NOMO-1 treated with DMSO at 0.1 percent for 48 hours (cell line): Measurements from ENCODE around the gene IPO9.

Source experiments
- DNase-seq: peaks from one replicate; lab custom pipeline; 2025; ENCODE audit not compliant: unreplicated experiment; lab: John Stamatoyannopoulos, UW

The IPO9 gene

GRCh38 chr1:201902198-201902597 lies 73.2 kb downstream of the IPO9 start:
- DNase-seq, result no peak

GRCh38 chr1:201903135-201903534 lies 74.2 kb downstream of the IPO9 start:
- DNase-seq, result no peak

DNA sequence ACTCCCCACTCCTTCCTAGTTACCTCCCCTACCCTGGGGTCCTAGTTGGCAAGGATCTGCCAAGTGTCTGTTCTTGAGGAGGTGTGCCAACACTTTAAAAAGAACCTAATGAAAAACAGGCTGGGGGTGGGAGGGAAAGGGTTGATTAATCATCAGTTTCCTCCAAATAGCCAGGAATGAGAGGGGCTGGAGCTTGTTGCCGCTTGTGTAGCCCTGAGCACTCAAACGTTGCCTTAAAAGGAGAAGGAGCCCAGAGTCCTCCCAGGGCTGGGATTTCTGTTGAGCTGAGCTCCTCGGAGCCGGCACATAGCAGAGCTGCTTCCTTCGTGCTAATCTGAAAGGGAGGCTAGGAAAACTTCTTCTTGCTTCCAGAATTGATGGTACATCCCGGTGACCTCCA lies 75.6 kb downstream of the IPO9 start:
- no peak for DNase-seq

DNA sequence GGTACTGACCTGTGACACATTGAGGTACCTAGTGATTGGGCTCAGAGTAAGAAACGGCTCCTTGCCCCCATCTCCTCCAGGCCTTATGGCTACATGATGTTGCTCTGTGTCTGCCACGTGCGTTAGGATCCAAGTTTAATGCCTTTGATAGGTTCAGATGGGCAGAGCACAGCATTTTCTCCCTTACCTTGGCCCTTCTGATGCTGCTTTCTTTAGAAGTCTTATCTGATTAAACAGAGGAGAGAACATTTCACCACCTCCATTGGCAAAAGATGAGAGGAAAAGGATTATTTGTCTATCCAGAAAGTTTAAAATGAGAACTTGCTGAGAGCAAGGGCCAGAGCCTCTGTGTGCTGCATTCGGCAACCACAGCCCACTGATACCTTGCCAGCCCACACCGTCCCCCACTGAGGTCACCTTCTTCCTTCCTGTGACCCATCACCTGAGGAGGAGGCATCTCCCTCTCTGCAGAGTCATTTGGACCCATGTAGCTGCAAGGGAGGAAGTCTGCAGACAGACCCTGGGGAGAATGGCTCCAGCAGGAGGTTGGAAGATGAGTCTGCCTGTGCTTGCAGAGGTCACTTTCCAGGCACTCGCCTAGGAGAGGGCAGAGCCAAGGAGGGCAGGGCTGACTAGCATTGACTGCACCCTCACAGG lies 76.4 kb downstream of the IPO9 start:
- no peak for DNase-seq

GRCh38 chr1:201906336-201906735 lies 77.4 kb downstream of the IPO9 start:
- no peak for DNase-seq

- DNase-seq, result no peak
Measured at GRCh38 chr1:201907621-201908020, 78.7 kb downstream of the IPO9 start.

GRCh38 chr1:201911826-201912571 lies 83.0 kb downstream of the IPO9 start:
- DNase-seq, result no peak

- no peak for DNase-seq
Measured at GRCh38 chr1:201912832-201913231, 83.9 kb downstream of the IPO9 start.

DNA sequence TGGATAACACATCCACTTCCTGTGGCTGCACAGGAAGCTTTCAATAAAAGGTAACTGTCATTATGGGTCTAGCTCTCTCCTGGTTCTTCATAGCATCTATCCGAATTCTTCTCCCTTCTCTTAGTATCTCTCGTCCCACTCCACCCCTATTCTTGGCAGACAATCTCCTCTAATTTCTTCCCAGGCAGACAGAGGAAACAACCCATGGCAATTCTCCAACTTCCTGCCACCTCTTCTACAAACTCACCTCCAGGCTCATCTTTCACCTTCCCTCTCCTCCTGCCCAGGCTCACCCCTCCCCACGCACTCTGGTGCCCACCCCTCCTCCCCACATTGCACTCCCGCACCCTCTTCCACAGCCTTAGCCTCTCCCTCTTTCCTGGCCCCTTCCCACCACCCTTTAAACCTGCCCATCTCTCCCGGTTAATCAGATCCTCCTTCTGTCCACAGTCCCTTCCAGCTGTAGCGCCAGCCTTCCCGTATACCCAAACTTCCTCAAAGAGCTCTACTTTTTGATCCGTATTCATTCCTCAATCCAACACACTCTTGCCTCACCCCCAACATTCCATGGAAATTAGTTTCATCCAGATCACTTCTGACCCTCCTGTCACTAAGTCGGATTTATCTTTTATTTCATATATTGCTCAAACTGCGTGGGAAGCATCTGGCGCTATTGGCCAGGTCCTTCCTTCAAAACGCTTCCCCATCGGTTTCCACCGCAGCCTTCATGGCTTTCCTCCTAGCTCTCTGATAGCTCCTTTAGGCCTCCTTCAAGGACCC lies 85.7 kb downstream of the IPO9 start:
- no peak for DNase-seq

GRCh38 chr1:201916649-201917249 lies 87.8 kb downstream of the IPO9 start:
- no peak for DNase-seq

GRCh38 chr1:201917362-201918033 lies 88.5 kb downstream of the IPO9 start:
- DNase-seq, result no peak

DNA sequence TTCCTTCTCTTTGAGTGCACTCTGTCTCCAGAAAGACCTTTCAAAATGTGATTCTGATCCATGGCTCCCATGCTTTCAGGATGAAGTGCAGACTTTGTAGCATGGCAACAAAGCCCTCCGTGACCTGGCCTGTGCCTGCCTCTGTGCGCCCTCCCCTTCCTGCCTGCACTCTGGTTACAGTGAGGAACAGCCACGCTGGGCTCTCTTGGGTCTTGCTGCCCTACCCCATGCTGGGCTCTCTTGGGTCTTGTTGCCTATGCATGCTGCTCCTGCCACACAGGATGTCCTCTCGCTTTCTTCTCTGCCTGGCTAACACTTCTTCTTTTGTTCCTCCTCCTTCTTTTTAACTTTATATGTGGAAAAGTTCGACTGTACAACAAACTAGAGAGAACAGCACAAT lies 89.4 kb downstream of the IPO9 start:
- DNase-seq, result no peak

DNA sequence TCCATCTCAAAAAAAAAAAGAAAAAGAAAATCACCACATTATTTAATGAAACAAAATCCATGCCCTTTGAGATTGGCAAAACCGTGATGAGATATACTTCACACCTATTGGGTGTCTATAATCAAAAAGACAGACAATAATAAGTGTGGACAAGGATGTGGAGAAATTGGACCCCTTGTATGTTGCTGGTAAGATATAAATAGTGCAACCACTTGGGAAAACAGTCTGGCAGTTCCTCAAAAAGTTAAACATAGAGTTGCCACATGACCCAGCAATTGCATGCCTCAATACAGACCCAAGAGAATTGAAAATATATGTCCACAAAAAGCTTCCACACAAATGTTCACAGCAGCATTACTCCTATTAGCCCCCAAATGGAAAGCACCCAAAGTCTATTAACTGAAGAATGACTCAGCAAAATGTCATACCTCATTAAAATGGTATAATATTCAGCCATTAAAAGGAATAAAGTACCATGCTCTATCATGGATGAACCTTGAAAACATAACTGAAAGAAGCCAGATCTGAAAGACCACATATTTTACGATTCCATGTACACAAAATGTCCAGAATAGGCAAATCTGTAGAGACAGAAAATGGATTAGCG lies 93.1 kb downstream of the IPO9 start:
- no peak for DNase-seq

DNA sequence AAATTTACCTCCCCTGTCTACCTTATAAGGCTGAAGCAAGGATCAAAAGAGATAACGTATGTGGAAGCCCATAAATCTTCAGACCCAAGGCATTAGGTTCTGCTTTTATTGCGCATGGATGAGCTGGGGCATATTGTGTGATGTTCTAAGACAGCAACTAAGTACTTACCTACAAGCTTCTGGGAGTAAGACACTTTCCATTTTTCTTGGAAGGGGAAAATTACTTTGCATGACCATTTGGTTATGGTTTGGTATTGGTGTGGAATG lies 96.3 kb downstream of the IPO9 start:
- DNase-seq, result no peak

DNA sequence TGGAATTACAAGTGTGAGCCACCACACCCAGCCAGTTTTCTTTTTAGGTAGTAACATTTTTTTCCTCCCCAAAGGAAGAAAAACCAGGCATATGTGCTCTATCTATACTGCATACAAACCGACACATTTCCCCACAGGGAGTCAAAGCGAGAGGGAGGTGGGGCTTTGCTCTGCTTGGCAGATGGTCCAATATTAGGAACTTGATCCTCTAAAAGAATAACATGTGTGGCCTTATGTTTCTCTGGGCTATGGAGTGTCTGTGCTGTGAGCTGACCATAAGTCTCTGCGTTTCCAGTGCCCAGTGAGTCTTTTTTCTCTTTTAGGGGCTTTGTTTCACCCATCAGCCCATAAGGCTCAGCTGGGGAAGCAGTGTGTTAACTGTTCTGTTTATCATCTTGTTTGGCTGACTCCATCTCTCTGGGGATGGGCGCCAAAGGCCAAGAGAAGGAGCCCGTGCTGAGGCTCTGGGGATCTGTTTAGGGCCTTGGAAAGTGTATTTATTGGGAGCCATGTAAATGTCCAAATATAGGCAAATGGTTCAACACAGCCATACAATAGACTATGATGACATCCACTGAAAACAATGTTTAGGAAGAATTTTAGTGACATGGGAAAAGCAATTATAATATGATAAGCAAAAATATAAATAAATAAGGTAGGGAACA lies 97.2 kb downstream of the IPO9 start:
- DNase-seq, result no peak

- DNase-seq, result no peak
Measured at GRCh38 chr1:201928266-201928665, 99.3 kb downstream of the IPO9 start.

GRCh38 chr1:201930137-201930536 lies 101.2 kb downstream of the IPO9 start:
- DNase-seq, result no peak

DNA sequence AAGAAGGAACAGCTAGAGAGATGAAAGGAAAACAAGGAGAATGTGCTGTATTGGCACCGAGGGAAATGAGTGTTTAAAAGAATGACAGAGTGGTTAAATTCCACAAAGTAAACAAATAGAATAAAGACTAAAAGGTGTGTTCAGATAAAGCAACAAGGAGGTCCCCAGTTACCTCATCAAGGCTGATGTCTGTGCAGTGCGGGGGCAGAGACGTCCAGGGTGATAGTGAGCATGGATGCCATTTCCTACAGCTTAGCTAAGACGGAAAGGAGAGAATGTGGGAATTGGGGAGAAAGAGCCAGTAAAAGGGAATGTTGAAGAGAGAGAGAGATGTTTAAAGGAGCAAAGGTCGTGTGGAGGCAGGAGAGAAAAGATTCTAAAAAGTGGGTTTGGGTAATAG lies 101.8 kb downstream of the IPO9 start:
- DNase-seq, result no peak
